Transverse colon (tissue), 4 donors: ENCODE measurements around the gene NEK4. TPM values are rescaled to one million over a fixed set of nuclear protein-coding genes. Genes with fewer than 3 reads are reported as not detected.

Source experiments
- DNase-seq: peaks from one replicate; pipeline ENCODE4 v3.0.0-alpha.2; 2019
- H3K27ac ChIP-seq, 4 donors: fragments of 200-600 bp; sonication (generic); 2 replicates each; pipeline ENCODE4 v1.5.1; 2016 to 2018; ENCODE audit warnings: inconsistent platforms in 4 of 4
- H3K27me3 ChIP-seq: fragments of 200-600 bp; sonication (generic); 2 replicates; pipeline ENCODE4 v1.5.1; 2017; ENCODE audit warnings: inconsistent platforms
- H3K36me3 ChIP-seq, 4 donors: fragments of 200-600 bp; sonication (generic); 2 replicates each; pipeline ENCODE4 v1.5.1; 2017 to 2019; ENCODE audit warnings: inconsistent platforms in 4 of 4
- H3K4me1 ChIP-seq, 4 donors: fragments of 200-600 bp; sonication (generic); 2 replicates each; pipeline ENCODE4 v1.5.1; 2017 to 2020; ENCODE audit warnings: inconsistent platforms in 4 of 4
- H3K4me3 ChIP-seq, 4 donors: fragments of 200-600 bp; sonication (generic); 1 replicate in 1 of 4; 2 replicates in 3 of 4; pipeline versions ENCODE4 v1.5.1 to v1.6.1; 2017 to 2019; ENCODE audit warnings: inconsistent platforms in 4 of 4
- H3K9me3 ChIP-seq, 2 donors: fragments of 200-600 bp; sonication (generic); 2 replicates each; pipeline ENCODE4 v1.5.1; 2017 to 2019; ENCODE audit warnings: inconsistent platforms in 2 of 2
- CTCF ChIP-seq, 5 experiments: fragments of 200-600 bp in 3 of 5; fragments of 450-650 bp in 2 of 5; sonication (generic) in 3 of 5; IDR thresholded peaks; 1 replicate in 2 of 5; 2 replicates in 3 of 5; pipeline ENCODE4 v1.5.1; 2016 to 2017; ENCODE audit warnings: antibody characterized with exemption in 5 of 5, inconsistent platforms in 3 of 5, mild to moderate bottlenecking in 2 of 5, moderate library complexity in 1 of 5
- EP300 ChIP-seq: sonication (generic); formaldehyde crosslinking; IDR thresholded peaks from one replicate; pipeline ENCODE4 v1.6.1; 2017; ENCODE audit warnings: antibody characterized with exemption, low read depth
- POLR2A ChIP-seq: fragments of 450-650 bp; IDR thresholded peaks from one replicate; pipeline ENCODE4 v1.6.1; 2016; ENCODE audit warnings: antibody characterized with exemption, mild to moderate bottlenecking, moderate library complexity
- POLR2AphosphoS5 ChIP-seq, 3 donors: sonication (generic); formaldehyde crosslinking; IDR thresholded peaks; one replicate each; pipeline ENCODE4 v1.6.1; 2016; ENCODE audit warnings: antibody characterized with exemption in 3 of 3
- WGBS, 2 donors: methylation state at CpG; one replicate each; pipeline ENCODE4 v1.1.5; 2018; ENCODE audit warnings: low coverage in 1 of 2; 5-methylcytosine and 5-hydroxymethylcytosine counted together
- in situ Hi-C, 4 donors: fragments of 200-750 bp; cut with MboI; loops; one replicate each; pipeline versions ENCODE4 v1.15.0 to v1.15.1; 2017; ENCODE audit warnings: low sequenced_read_pairs in 3 of 4, low pct_ligation_motif_present in 1 of 4, low pct_unique_long_range_greater_than_20kb in 1 of 4
- intact Hi-C: fragments of 100-400 bp; cut with DNase I; formaldehyde crosslinking; loops from one replicate; pipeline ENCODE4 v1.15.1; 2023; ENCODE audit warnings: low total_unique reads
- total RNA-seq, 4 donors: library from RNA; depleted of rRNA; stranded (reverse); fragments of >200 nt; gene quantifications; one replicate each; pipeline ENCODE4 v1.1.0, GENCODE V29; 2016

The NEK4 gene
- total RNA-seq, 4 donors from 2014 or later, result 14.6 to 35.0 (median 22.1) TPM

DNA sequence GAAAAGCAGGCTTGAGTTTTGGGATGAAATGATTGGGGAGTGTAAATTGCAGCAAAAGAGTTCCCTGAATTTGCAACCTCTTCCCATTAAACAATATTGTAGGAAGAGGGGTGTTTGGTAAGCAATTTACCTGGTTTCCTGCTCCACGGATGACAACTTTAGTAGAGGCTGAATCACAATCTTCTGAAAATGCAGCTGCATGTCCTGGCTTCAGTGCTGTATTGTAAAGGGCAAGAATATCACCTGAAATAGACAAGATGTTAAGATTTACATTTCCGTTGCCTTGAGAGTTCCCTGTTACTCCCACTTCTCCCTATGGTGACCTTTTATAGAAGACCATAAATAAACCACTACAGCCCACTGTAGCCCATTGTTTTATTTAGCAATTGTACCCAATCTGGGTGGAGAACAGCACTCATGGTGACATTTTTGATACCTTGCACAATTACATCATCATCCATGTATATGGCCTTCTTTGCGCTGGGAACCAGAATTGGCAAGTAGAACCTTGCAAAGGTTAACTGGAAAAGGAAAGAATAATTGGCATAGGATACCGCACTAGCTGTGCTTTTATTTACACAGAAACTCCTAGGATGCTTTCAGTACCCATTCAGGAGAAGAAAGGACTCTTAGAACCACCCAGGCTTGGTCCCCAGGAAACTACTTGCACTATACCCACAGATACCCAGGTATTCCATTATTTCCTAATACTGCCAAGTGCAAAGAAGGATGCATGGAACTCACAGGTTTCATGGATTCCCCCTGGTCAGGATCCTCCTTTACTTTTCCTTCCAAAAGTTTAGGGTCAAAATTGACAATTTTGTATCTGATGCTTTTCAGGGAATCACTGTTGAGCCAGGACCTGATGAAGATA, 74.7 kb downstream of the NEK4 start:
- WGBS, 2 donors, result 68 to 85% methylated on average over 4 of the region's 4 CpGs
- Histone ChIP-seq H3K4me1 (no peaks in the 10 kb centered on the region), H3K27ac (no peak overlapping the region), H3K4me3 (no peak overlapping the region), H3K36me3 (peaks cover 0 to 64% (median 28%) of the 10 kb centered on the region in 4 donors), H3K9me3 (no peaks in the 10 kb centered on the region), H3K27me3 (no peaks in the 10 kb centered on the region)
- in situ Hi-C loops, result no loop called here
- DNase-seq, result no peak
- no peak for TF ChIP-seq POLR2AphosphoS5 (IDR thresholded peaks at IDR 0.05)
- intact Hi-C loops, result no loop called here

- Histone ChIP-seq H3K4me3 (no peak overlapping the region), H3K27me3 (no peaks in the 10 kb centered on the region), H3K27ac (no peak overlapping the region), H3K9me3 (no peaks in the 10 kb centered on the region), H3K4me1 (no peaks in the 10 kb centered on the region), H3K36me3 (peaks cover 0 to 76% (median 35%) of the 10 kb centered on the region in 4 donors)
- no peak for DNase-seq
- TF ChIP-seq EP300, result no peak
- TF ChIP-seq CTCF (IDR thresholded peaks at IDR 0.05), result no peak
- TF ChIP-seq POLR2A, result no peak
- TF ChIP-seq POLR2AphosphoS5 (IDR thresholded peaks at IDR 0.05), result no peak
- WGBS, 2 donors, result 80 to 83% methylated on average over 4 to 7 of the region's 7 CpGs
- in situ Hi-C loops, result no loop called here
- intact Hi-C loops, result no loop called here
Measured at GRCh38 chr3:52694528-52695189, 76.1 kb downstream of the NEK4 start.

DNA sequence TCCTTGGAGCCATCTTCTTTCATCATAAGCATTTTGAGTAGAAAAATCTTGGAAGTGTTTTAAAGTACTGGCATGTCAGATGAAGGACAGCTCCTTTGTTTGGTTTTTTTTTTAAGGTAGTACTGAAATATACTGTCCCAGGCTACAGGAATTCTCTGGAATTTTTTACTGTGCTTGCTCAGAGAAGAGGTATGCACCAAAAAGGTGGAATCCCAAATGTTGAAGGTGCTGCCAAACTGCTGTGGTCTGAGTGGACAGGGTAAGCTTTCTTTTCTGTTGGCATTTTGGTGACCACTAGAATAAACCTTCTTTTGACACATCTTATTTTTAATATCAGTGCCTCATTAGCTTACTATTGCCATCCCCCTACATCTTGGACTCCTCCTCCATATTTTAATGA, 77.7 kb downstream of the NEK4 start:
- no peaks in the 10 kb centered on the region for H3K27me3 ChIP-seq
- peaks cover 0 to 92% (median 43%) of the 10 kb centered on the region in 4 donors for H3K36me3 ChIP-seq
- in situ Hi-C loops (no loop called here), intact Hi-C loops (no loop called here)
- no peak for DNase-seq
- no peak for TF ChIP-seq POLR2A
- no peak for TF ChIP-seq EP300
- no peak for TF ChIP-seq CTCF (IDR thresholded peaks at IDR 0.05)
- no peak for TF ChIP-seq POLR2AphosphoS5 (IDR thresholded peaks at IDR 0.05)
- no peaks in the 10 kb centered on the region for H3K9me3 ChIP-seq
- H3K4me1 ChIP-seq, result peaks cover 0 to 3% (median under 1%) of the 10 kb centered on the region in 4 donors
- H3K4me3 ChIP-seq, result no peak overlapping the region
- no peak overlapping the region for H3K27ac ChIP-seq

DNA sequence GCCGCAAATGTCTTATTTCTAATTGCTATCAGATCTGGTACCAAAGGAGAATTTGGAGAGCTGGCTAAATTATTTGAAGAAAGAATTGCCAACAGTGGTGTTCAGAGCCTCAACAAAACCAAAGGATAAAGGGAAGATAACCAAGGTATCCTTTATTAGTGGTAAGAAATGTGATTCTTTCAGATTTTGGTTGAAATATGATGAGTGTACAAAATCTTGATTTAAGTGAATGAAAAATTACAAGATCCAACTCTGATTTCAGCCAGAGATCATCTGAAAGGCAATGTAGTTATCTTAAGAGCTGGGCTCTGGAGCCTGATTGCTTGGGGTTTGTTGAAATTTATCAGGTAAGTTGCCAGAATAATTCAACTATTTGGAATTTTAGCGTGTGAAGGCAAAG, 80.2 kb downstream of the NEK4 start:
- intact Hi-C loops (no loop called here), in situ Hi-C loops (no loop called here)
- DNase-seq, result no peak
- TF ChIP-seq CTCF (IDR thresholded peaks at IDR 0.05) (no peak), POLR2A (no peak), POLR2AphosphoS5 (IDR thresholded peaks at IDR 0.05) (no peak), EP300 (no peak)
- Histone ChIP-seq H3K4me1 (peaks cover 5 to 20% (median 17%) of the 10 kb centered on the region in 4 donors), H3K27me3 (no peaks in the 10 kb centered on the region), H3K36me3 (peaks cover 0 to 79% (median 38%) of the 10 kb centered on the region in 4 donors), H3K9me3 (no peaks in the 10 kb centered on the region), H3K4me3 (no peak overlapping the region), H3K27ac (no peak overlapping the region)
- WGBS, 2 donors, result 90 to 91% methylated on average over 2 of the region's 2 CpGs
